T-helper 1 cell treated with Interleukin-12 subunit alpha and Interleukin-12 subunit beta and Interleukin-4 antibody, amounts not matched to agents 30 ng/mL and 1 ng/mL, for 36 hours (primary cell): ENCODE data around the gene MTA2. TPM values are rescaled to one million over a fixed set of nuclear protein-coding genes. Genes with fewer than 3 reads are reported as not detected.
"Not testable (repeated sequence)": the region's sequence is repeated elsewhere in the genome, so short reads cannot be mapped to it uniquely, and the experiment has no call there.

Experiments used
- intact Hi-C: fragments of 100-400 bp; cut with micrococcal nuclease; formaldehyde crosslinking; loops from one replicate; pipeline ENCODE4 v1.15.1; 2024
- total RNA-seq: library from RNA; stranded (reverse); gene quantifications from 2 replicates; pipeline ENCODE4 v1.2.3, GENCODE V29; 2022

Gene MTA2
- total RNA-seq, 1 donor from 2014 or later: 235 TPM

DNA sequence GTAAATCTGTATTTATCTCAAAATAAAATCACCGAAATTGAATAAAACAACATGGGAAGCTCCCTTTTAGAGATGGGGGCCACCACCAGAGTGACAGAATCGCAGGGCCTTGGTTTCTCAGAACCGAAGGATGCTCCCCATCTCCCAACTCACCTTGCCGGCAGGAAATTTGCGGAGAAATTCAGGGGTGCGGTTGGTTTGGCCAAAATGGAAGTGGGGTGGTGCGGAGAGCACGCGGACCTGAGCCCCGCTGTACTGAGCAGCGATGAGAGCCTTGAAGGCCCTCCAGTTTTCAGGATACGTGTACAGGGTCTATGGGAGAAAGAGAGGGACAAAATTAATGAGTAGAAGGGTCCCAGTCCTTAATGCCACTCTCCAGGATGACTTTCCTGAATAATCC lies 29.2 kb downstream of the MTA2 start:
- intact Hi-C loops: no loop called here

- intact Hi-C loops: not testable (repeated sequence)
Measured at GRCh38 chr11:62571493-62571892, 30.2 kb downstream of the MTA2 start.

- intact Hi-C loops: not testable (repeated sequence)
Measured at GRCh38 chr11:62570903-62571302, 30.8 kb downstream of the MTA2 start.

DNA sequence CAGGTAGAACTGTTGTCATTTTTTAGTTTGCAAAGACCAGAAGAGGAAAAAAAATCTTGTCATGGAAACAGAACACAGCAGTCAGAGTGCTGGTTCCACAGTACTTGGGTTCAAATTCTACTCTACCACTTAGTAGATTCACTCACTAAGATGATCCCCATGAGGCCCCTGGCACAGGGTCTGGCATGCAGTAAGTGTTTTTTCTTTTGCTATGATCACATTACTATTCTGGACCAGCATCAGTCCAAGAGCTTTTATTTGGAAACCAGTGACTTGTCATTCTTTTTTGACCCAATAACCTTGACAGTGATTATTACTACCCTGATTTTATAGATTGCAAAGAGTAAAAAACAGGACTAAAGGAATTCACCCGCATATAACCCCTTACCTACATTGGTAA lies 32.1 kb downstream of the MTA2 start:
- intact Hi-C loops: no loop called here

DNA sequence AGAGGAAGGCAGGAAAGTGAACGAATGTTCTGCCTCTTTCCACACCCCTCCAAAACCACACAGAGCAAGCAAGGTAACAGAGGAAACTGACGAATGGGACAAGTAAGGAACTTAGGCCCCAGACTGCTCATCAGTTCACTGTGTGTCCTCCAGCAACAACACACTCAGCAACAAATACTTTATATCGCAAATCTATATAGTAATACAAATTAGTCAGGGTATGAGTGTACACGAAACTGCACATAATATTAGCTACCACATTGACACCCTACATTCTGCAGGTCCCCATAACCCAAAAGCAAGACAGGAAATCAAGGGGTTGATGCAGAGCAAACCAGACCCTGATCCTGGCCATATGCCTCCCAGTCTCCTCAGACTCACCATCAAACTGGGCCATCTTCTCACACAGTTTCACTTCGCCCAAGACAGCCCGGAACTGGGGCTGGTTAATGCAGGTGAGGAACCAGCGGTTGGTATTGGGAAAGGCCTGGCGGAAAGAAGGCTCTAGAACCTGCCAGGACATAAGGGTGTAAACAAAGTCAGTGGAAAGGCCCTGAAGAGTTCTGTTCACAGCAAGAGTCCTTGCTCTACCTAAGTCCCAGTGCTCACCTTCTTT lies 34.5 kb downstream of the MTA2 start:
- intact Hi-C loops: no loop called here

DNA sequence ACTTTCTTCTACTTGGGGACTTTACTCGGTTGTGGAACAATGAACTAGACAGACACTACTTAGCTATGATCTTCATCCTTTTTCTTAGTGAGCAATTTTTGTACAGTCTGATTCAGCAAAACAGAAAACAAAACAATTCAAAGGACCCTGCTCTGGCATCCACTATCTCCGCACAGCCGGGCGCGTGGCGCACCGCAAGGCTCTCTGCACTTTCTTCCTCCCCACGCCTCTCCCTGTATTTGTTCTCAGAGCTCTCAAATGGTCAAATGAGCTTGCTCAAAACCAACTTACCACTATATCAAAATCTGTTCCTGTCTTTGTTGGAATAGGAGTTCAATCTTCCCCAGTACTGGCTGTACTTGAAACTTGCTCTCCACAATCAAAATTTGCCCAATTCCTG lies 35.4 kb downstream of the MTA2 start:
- intact Hi-C loops: no loop called here

GRCh38 chr11:62565100-62565802 lies 36.4 kb downstream of the MTA2 start:
- intact Hi-C loops: no loop called here

DNA sequence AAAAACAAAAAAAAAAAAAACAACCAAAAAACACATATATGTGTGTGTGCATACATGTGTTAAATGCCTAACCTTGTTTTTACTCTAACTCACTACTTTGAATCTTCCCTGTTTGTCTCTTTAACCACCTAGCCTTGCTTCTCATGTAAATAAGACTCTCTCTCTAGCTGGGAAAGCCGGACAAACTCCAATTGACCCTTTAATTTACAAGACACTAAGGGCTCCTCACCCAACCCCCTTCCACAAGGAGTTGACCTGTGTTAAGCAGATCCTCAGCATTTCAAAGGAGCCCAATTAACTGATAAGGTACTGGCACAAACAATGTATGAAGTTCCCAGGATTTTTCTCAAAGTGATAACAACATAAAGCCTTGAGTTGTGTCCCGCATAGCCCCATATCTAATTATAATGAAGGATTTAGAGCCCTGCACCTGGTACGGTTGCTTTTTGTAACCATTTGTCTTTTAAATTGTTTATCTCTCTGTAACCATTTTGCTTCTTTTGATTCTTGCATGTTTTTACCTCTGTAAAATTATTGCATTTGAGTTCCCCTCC lies 39.9 kb downstream of the MTA2 start:
- intact Hi-C loops: not testable (repeated sequence)

DNA sequence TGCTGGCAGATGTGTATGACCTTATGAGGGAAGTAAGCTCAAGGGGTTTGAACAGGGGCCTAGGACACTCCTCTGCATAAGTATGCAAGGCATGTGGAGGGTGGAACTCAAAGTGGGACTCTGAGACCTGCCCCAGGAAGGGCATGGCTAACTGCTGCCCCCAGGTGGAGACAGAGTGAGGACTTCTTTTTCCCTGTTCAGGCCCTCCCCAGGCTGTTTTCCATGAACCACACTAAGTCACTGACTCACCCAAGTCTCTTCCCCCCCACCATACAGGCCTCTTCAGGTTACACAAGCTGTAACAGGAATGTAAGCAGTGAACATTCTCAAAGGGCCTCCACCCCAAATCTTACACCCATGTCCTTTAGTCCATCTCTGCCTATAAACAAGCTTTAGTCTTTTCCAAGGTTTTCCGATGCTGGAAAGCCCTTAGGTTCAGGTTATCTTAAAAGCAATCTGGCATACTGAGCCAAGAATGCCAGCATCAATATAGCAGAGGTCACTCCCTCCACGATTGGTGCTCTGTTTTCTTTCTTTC lies 41.0 kb downstream of the MTA2 start:
- intact Hi-C loops: loop anchor here (1.0 kb wide), 2 partner anchors 136 to 165 kb away; no protein-coding TSS in a partner anchor

GRCh38 chr11:62559626-62560025 lies 42.0 kb downstream of the MTA2 start:
- intact Hi-C loops: loop anchor here (1.0 to 10.0 kb wide), 5 partner anchors 135 to 765 kb away; partner anchors contain the start of genes FEN1, INCENP, SLC3A2 and TMEM258

- intact Hi-C loops: loop anchor here (5.0 to 10.0 kb wide), 3 partner anchors 323 to 764 kb away; partner anchors contain the start of genes FEN1, INCENP, SLC3A2 and TMEM258
Measured at GRCh38 chr11:62559204-62559603, 42.5 kb downstream of the MTA2 start.

DNA sequence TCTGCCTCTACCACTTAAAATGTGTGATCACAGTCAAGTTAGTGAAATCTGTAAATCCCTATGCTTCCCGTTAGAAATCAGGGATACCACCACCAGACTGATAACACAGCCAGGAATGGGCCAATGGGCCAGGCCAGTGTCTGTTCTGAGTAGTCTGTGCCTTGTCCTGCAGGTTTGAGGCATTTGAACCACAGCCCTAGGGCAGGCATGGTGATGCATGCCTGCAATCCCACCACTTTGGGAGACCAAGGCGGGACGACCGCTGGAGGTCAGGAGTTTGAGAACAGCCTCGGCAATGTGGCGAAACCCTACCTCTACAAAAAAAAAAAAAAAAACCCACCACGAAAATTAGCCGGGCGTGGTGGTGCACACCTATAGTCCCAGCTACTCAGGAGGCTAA lies 43.0 kb downstream of the MTA2 start:
- intact Hi-C loops: loop anchor here (5.0 to 10.0 kb wide), 3 partner anchors 324 to 764 kb away; partner anchors contain the start of genes FEN1, INCENP, SLC3A2 and TMEM258

- intact Hi-C loops: loop anchor here (1.0 to 10.0 kb wide), 10 partner anchors 11 to 1224 kb away; partner anchors contain the start of genes AHNAK, DDB1, EEF1G and FEN1
Measured at GRCh38 chr11:62556875-62557631, 44.6 kb downstream of the MTA2 start.

DNA sequence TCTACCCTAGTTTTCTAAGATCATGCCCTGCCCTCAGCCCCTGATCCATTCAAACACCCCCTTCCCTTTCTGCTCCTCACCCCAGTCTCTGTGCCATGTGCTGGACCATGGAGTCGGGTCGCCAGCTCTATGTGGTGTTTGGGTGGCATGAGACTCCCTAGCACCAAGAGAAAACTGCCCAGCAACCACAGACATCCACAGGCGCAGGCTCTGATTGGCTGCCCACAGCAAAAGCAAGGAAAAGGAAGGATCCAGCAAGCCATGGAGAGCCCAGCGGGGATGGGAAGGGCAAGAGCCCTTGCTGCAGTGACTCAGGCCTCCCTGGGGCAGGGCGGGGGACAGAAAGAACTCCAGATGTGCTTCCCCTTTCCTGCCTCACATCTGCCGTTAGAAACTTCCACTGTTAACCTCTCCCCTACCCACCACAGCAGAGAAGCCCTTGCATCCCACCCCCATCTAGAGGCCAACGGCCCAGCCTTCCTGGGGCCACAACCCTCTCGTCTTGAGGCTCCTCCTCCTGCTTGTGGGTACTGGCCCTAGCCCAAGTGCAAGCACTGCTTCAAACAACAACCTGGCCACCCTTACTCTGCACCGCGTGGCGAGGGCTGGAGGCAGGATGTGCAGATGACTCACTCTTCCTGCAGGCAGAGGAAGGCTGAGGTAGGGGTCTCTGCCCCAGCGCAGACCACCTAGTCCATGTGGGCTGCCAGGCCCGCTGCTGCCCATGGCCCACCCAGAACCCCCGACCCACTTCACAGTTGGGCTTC lies 45.4 kb downstream of the MTA2 start:
- intact Hi-C loops: loop anchor here (1.0 to 10.0 kb wide), 7 partner anchors 10 to 1223 kb away; partner anchors contain the start of genes AHNAK, DDB1, FEN1 and INCENP

- intact Hi-C loops: loop anchor here (1.0 to 10.0 kb wide), 7 partner anchors 9 to 1223 kb away; partner anchors contain the start of genes AHNAK, DDB1, FEN1 and INCENP
Measured at GRCh38 chr11:62555464-62556107, 46.1 kb downstream of the MTA2 start.

DNA sequence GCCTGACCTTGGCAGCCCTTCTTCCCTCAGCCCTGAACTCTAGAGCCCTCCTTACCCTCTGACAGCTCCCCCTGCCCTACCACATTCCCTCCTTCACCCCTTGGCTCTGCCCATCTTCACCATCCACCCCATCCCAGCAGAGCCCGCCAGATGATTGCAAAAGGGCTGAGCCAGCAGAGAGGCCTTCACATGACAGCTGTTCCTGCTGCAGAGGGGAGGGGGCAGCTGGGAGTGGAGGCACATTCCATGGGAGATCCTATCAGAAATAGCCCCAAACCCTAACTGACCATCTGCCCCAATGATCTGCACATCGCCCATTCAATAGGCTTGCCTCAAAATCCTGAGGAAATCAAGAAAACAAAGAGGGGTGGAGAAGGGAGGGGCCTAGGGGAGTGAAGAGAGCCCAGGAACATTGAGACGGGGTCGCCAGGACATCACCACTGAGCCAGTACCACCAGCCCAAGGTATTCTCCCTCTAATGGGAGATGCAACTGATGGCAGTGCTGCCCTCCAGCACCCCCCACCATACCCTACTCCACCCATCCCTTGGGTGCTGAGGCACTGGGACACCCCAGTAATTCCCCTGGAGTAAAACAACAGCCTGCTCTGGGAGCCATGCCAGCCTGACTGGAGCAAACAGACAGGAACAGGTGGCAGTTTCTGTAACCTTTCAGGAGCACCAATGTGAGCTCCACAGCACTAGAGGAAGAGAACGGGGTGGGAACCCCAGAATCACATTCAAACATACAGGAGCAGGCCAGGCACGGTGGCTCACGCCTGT lies 47.1 kb downstream of the MTA2 start:
- intact Hi-C loops: loop anchor here (5.0 to 10.0 kb wide), 3 partner anchors 328 to 760 kb away; partner anchors contain the start of genes FEN1, INCENP, SLC3A2 and TMEM258

- intact Hi-C loops: loop anchor here (10.0 kb wide), 1 partner anchor 759 kb away; the partner anchor contains the start of genes FEN1 and TMEM258
Measured at GRCh38 chr11:62553839-62554361, 47.8 kb downstream of the MTA2 start.
